ENCODE data around the gene CASS4.
A peak's percentile ranks its signal among the peaks of the same experiment; 100 is the strongest.

CASS4 gene

GRCh38 chr20:56447227-56447626 lies 35.2 kb downstream of the CASS4 start:
- no peak for DNase-seq (ENCODE audit: low read depth)

GRCh38 chr20:56449459-56449858 lies 37.4 kb downstream of the CASS4 start:
- no peak for DNase-seq (ENCODE audit: low read depth)

GRCh38 chr20:56451056-56451765 lies 39.2 kb downstream of the CASS4 start:
- DNase-seq (ENCODE audit: low read depth), result no peak

- DNase-seq (ENCODE audit: low read depth), result no peak
Observed at GRCh38 chr20:56453352-56453751, 41.3 kb downstream of the CASS4 start.

- no peak for DNase-seq (ENCODE audit: low read depth)
Observed at GRCh38 chr20:56454754-56455153, 42.7 kb downstream of the CASS4 start.

- DNase-seq (ENCODE audit: low read depth), result no peak
Observed at GRCh38 chr20:56458206-56458821, 46.3 kb downstream of the CASS4 start.

- DNase-seq (ENCODE audit: low read depth), result no peak
Observed at GRCh38 chr20:56460459-56460858, 48.4 kb downstream of the CASS4 start.

GRCh38 chr20:56461576-56461975 lies 49.5 kb downstream of the CASS4 start:
- DNase-seq (ENCODE audit: low read depth), result no peak

GRCh38 chr20:56463428-56463827 lies 51.4 kb downstream of the CASS4 start:
- DNase-seq (ENCODE audit: low read depth), result no peak

- DNase-seq (ENCODE audit: low read depth), result no peak
Observed at GRCh38 chr20:56465997-56466396, 53.9 kb downstream of the CASS4 start.

GRCh38 chr20:56467968-56468315 lies 55.9 kb downstream of the CASS4 start:
- DNase-seq (ENCODE audit: low read depth), result no peak

- peak; percentile 91 for DNase-seq (ENCODE audit: low read depth)
Observed at GRCh38 chr20:56468316-56469076, 56.4 kb downstream of the CASS4 start, which contains the start of gene RTF2. Gene RTF2, plus strand, starts transcription at chr20:56468627. Its CDS starts 71 bp downstream, at chr20:56468698.

- no peak for DNase-seq (ENCODE audit: low read depth)
Observed at GRCh38 chr20:56469077-56469449, 57.0 kb downstream of the CASS4 start.

- DNase-seq (ENCODE audit: low read depth), result no peak
Observed at GRCh38 chr20:56483970-56484369, 71.9 kb downstream of the CASS4 start.

- DNase-seq (ENCODE audit: low read depth), result no peak
Observed at GRCh38 chr20:56487216-56487615, 75.2 kb downstream of the CASS4 start.

GRCh38 chr20:56488566-56488965 lies 76.5 kb downstream of the CASS4 start:
- no peak for DNase-seq (ENCODE audit: low read depth)

GRCh38 chr20:56501116-56501515 lies 89.1 kb downstream of the CASS4 start:
- DNase-seq (ENCODE audit: low read depth), result no peak

- no peak for DNase-seq (ENCODE audit: low read depth)
Observed at GRCh38 chr20:56503916-56504315, 91.9 kb downstream of the CASS4 start.

- DNase-seq (ENCODE audit: low read depth), result no peak
Observed at GRCh38 chr20:56504373-56505005, 92.4 kb downstream of the CASS4 start.

- no peak for DNase-seq (ENCODE audit: low read depth)
Observed at GRCh38 chr20:56506103-56506502, 94.0 kb downstream of the CASS4 start.

All from fibroblast of the conjunctiva (primary cell).